HG02642 (cell line): ENCODE results near the gene EBNA1BP2.
"Not testable (repeated sequence)": the region's sequence is repeated elsewhere in the genome, so short reads cannot be mapped to it uniquely, and the experiment has no call there.

Source experiments
- ATAC-seq: cut with Tn5 transposase; IDR thresholded peaks from one replicate; pipeline ENCODE4 v1.9.1; 2021; ENCODE audit warnings: mild to moderate bottlenecking; ENCODE audit not compliant: unreplicated experiment, poor library complexity

EBNA1BP2 gene

GRCh38 chr1:43123031-43123430 lies 49.1 kb downstream of the EBNA1BP2 start:
- ATAC-seq = no peak

DNA sequence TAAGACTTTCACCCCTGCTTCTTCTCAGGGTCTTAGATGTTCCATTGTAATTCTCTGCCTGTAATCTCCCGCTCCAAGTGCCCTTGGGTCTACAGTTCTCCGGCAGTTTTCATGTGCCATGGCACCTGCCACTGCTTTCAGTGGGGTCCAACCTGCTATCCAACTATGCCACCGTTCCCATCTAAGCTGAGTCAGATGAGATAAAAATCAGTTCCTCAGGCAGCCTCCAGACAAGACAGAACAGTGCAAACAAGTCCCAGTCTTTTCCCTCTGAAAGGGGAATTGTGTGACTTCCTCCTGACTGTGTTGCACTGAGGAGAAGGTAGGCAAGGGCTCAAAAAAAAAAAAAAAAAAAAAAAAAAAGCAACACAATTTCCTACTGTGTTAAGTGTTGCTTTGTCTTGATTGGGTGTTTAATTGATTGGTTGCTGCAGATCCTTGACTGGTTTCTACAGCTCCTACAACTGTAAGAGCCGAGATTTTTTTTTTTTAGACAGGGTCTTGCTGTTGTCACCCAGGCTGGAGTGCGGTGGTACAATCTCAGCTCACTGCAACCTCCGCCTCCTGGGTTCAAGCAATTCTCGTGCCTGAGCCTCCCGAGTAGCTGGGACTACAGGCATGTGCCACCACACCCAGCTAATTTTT lies 50.7 kb downstream of the EBNA1BP2 start:
- no peak for ATAC-seq

DNA sequence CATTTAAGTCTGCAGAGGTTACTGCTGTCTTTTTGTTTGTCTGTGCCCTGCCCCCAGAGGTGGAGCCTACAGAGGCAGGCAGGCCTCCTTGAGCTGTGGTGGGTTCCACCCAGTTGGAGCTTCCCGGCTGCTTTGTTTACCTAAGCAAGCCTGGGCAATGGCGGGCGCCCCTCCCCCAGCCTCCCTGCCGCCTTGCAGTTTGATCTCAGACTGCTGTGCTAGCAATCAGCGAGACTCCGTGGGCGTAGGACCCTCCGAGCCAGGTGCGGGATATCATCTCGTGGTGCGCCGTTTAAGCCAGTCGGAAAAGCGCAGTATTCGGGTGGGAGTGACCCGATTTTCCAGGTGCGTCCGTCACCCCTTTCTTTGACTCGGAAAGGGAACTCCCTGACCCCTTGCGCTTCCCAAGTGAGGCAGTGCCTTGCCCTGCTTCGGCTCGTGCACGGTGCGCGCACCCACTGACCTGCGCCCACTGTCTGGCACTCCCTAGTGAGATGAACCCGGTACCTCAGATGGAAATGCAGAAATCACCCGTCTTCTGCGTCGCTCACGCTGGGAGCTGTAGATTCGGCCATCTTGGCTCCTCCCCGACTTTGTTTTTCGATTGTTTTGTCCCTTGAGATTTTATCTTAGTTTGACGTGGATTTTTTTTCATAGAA lies 52.0 kb downstream of the EBNA1BP2 start:
- not testable (repeated sequence) for ATAC-seq
